DMS 273 treated with DMSO at 0.1 percent for 48 hours (cell line): ENCODE results near the gene GTF2H2C_2.
"Not testable (repeated sequence)": the region's sequence is repeated elsewhere in the genome, so short reads cannot be mapped to it uniquely, and the experiment has no call there.

Experiments used
- DNase-seq: peaks from one replicate; lab custom pipeline; 2025; lab: John Stamatoyannopoulos, UW

Gene GTF2H2C_2

GRCh38 chr5:70415117-70415516 lies at the start of gene GTF2H2C_2:
Gene GTF2H2C_2, plus strand, starts transcription at chr5:70415368.
- DNase-seq: not testable (repeated sequence)

- DNase-seq: not testable (repeated sequence)
Observed at GRCh38 chr5:70400984-70401686, 14.0 kb upstream of the GTF2H2C_2 start.

- DNase-seq: not testable (repeated sequence)
Observed at GRCh38 chr5:70421322-70421721, 6.2 kb downstream of the GTF2H2C_2 start.

GRCh38 chr5:70423215-70423614 lies 8.0 kb downstream of the GTF2H2C_2 start:
- not testable (repeated sequence) for DNase-seq

GRCh38 chr5:70438518-70438917 lies 23.4 kb downstream of the GTF2H2C_2 start:
- DNase-seq: not testable (repeated sequence)

GRCh38 chr5:70449565-70449964 lies 34.4 kb downstream of the GTF2H2C_2 start:
- not testable (repeated sequence) for DNase-seq

GRCh38 chr5:70451249-70451984 lies 36.2 kb downstream of the GTF2H2C_2 start:
- not testable (repeated sequence) for DNase-seq

- DNase-seq: not testable (repeated sequence)
Observed at GRCh38 chr5:70457093-70457492, 41.9 kb downstream of the GTF2H2C_2 start.

- not testable (repeated sequence) for DNase-seq
Observed at GRCh38 chr5:70459188-70459587, 44.0 kb downstream of the GTF2H2C_2 start.

GRCh38 chr5:70461984-70462383 lies 46.8 kb downstream of the GTF2H2C_2 start:
- not testable (repeated sequence) for DNase-seq

- not testable (repeated sequence) for DNase-seq
Observed at GRCh38 chr5:70464019-70464637, 49.0 kb downstream of the GTF2H2C_2 start.

GRCh38 chr5:70469926-70470509 lies 54.9 kb downstream of the GTF2H2C_2 start:
- not testable (repeated sequence) for DNase-seq
